GM18519 (cell line): Measurements from ENCODE around the gene NXPH2.

ENCODE experiments used
- ATAC-seq: cut with Tn5 transposase; IDR thresholded peaks from one replicate; pipeline ENCODE4 v1.9.1; 2021; ENCODE audit warnings: mild to moderate bottlenecking, moderate library complexity; ENCODE audit not compliant: unreplicated experiment, low FRiP score

The NXPH2 gene

GRCh38 chr2:138779781-138780445 lies at the start of gene NXPH2:
NXPH2 (minus strand) TSS chr2:138780390; CDS start chr2:138780241, 149 bp downstream.
- no peak for ATAC-seq

GRCh38 chr2:138829326-138829919 lies 49.2 kb upstream of the NXPH2 start:
- ATAC-seq, result peak; percentile 40

DNA sequence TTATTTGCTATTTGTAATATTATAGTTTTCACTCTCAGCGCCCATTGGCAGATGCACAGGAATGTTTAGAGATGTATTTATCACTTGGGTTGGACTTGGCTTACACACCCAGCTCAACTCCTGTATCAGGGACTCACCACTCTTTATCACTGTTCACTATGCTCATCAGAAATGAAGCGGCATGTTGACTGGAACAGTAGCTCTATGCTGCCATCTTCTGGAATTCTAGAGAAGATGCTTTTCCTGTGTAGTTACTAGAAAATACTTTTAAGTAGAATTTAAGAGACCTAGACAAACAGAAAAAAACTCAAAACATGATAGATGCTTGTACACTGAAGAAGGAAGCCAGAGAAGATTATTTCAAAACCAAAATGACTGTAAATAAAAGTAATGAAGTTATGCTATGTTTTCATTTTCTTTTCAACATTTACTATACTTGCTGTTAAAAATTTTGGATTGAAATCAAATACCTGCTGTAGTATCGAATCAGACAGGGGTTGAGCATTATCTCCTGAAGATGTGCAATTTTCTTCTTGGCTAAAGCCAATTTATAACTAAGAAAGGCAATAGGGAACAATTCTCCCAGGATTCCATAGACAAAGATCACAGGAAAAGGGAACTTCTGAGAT lies 47.4 kb upstream of the NXPH2 start:
- ATAC-seq, result peak; percentile 78

DNA sequence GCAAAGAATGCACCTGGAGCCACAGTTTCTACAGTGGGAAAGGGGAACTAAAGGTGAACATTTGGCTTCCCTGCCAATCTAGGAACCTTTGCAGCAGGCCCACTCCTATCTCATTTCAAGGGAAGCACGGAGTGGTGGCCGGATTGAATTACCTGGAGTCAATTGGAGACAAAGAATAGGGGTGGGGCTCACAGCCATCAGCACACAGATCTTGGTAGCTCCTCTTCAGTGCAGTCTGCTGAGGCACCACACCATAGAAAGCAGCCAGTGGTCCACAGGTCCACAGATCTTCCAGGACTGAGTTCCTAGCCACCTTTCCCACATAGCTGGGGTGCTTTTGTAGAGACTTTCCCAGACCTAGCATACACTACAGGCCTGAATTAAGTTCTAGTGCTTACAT lies 43.5 kb upstream of the NXPH2 start:
- no peak for ATAC-seq

GRCh38 chr2:138819964-138820363 lies 39.8 kb upstream of the NXPH2 start:
- no peak for ATAC-seq

GRCh38 chr2:138818556-138818955 lies 38.4 kb upstream of the NXPH2 start:
- ATAC-seq, result no peak

DNA sequence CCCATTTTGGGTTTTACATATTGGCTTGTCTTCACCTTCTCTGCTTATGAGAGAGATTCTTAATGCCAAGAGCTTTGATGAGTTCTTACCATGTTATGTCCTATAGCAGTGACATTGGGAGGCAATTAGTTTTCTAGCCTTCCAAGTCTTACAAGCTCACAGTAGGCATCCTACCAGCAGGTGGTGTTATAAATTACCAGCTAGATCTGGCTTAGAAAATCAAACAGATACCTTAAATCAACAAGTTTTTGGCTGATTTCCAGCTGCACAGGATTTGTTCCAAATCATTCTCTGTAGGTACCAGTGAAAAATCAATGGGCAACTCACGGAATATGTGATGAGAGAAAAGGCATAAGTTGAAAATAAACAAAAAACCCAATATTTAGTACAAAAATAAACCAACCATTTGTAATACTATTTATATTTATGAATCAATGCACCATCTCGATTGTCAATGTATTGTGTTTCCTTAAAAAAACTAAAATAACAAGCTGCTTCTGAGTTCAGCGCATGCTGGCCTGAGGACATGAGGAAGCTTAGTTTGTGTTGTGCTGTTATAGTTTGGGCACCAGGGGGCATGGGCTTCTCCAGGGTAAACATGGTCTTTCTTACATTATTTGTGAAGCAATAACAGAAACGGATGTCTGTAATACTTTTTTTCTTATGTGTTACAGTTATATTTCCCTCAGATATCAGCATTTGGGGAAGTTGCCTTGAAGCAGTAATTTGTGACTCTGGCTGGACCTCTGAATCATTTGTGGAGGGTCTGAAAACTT lies 34.1 kb upstream of the NXPH2 start:
- ATAC-seq, result peak; percentile 50

DNA sequence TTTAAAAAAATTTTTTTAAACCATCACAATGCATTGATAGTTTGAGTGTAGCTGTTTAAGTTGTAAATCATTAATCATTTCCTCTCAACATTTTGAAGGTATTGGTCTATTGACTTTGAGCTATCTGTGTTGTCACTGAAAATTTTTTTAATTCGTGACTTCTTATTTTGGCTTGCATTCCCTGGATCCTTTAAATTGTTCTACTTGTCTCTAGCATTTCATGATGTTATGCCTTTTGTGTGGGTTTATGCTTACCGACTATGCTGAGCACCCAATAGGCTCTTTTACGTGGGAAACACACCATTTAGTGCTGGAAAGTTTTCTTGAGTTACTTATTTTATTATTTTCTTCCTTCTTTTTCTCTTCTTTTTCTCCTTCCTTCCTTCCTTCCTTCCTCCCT lies 31.2 kb upstream of the NXPH2 start:
- ATAC-seq, result no peak

DNA sequence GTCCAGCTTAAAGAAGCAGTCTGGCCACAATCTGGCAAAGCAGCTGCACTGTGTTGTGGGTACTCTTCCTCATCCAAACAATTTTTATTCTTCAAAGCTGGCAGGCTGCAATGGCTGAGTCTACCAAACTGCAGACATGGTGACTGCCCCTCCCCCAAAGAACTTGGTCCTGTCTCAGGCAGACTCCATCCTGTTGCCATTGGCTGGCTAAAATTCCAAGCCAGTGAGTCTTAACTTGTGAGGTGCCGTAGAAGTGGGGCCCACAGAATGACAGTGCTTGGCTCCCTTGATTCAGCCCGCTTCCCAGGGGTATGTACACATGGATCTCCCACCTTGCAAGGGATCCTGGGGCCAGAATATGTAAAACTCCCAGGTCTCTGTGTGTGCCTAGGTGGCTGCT lies 14.5 kb upstream of the NXPH2 start:
- no peak for ATAC-seq

- ATAC-seq, result peak; percentile 51
Measured at GRCh38 chr2:138787053-138787666, 7.0 kb upstream of the NXPH2 start.

- peak; percentile 52 for ATAC-seq
Measured at GRCh38 chr2:138782383-138782782, 2.2 kb upstream of the NXPH2 start.

DNA sequence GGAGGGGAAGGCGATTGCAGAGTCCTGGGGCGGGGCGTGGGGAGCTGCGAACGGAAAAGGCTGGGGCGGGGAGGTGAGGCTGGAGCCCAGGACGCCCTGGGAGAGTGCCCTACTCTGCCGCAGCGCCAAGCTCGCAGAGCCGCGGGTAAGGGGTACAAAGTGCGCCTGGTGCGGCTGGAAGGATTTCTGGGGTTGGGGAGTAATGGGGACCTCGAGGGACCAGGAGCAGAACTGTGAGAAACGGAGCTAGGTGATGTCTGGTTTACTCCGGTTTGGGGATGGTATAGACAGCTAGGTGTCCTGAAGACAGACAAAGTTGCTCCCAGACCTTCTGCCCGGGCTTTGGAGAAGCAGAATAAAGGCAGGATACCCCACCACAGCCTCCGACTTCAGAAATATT lies 718 bp upstream of the NXPH2 start:
- ATAC-seq, result no peak

GRCh38 chr2:138780446-138780880 lies 273 bp upstream of the NXPH2 start:
- no peak for ATAC-seq

GRCh38 chr2:138779406-138779780 lies 797 bp downstream of the NXPH2 start:
- no peak for ATAC-seq

DNA sequence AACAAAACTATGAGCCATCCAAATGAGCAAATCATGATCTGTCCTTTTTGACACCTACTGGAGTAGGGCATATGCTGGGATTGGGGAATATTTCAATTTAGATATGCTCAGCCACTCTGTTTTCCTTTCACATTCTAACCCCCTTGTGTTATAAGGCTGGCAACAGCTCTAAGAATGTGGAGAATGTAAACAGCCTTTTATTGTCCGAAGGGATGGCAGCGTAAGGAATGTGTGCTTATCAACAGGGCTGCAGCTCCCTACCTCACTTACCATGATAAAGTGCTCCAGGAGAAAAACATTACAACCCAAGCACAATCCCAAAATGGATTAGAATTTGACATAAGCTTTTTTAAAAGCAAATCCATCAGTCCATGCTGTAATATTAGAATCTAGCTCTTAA lies 2.2 kb downstream of the NXPH2 start:
- no peak for ATAC-seq

DNA sequence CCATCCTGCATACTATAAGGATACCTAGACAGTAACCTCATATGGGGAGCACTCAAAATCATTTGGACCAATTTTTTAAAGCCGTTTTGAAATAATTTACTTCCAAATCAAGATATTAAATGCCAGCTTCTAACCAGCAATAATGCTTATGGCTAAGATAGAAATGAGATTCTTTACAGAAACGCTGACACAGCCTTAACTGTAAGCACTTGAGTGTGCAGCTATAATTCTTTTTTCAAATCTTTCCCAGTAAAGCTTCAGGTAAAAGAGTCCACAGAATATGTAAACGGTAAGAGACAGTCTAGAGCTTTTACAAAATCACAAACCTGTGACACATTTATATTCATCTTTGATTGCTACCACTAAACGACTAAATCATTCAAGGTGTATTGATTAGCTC lies 4.5 kb downstream of the NXPH2 start:
- ATAC-seq, result no peak

- no peak for ATAC-seq
Measured at GRCh38 chr2:138771534-138771933, 8.7 kb downstream of the NXPH2 start.

DNA sequence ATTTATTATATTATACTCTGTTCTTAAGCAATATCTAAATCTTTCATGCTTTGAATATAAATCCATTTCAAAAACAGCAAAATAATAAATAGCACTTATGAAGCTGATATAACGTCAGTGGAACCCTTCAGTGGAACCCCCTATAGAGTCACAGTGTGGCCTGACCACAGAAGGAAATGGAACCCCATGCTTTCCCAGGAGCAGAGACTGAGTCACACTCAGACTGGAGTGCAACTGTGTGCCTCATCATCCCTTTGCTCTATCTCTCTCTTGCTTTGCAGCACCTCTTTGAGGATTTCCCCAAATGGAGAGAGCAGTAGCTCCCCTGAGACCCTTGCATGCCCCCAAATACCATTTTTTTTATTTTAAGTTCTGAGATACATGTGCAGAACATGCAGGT lies 13.1 kb downstream of the NXPH2 start:
- ATAC-seq, result no peak

DNA sequence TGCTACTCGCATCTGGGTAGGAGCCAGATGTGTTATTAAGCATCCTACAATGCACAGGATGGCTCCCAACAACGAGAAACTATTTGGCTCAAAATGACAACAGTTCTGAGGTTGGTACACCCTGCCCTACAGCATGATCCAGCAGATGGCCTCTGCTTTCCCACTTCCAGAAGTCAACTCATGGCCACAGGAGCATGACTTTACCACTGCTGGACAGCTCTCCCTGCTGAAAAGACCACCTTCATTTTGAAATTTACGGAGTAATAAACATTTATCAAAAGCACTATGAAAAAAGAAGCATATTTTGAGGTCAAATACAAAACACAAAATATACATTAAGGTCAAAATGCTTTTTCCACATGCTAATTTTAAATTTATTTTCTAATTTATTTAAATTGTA lies 13.7 kb downstream of the NXPH2 start:
- ATAC-seq, result no peak

DNA sequence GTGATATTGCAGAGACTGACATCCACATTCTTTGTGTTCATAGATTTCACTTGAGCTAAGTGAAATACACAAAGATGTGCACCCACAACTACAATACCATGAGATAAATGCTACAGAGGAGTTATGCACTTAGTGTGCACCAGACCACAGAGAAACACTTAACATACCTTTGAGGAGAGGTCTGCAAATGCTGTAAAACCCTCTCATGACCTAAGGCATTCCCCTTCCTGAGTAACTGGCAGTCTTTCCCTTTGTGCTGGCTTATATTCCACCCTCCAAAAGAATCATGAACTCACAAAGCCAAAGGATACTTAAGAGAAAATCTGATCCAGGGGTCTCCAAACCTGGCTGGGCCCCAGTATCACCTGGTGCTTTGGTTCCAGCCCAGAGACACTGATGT lies 16.2 kb downstream of the NXPH2 start:
- ATAC-seq, result no peak

DNA sequence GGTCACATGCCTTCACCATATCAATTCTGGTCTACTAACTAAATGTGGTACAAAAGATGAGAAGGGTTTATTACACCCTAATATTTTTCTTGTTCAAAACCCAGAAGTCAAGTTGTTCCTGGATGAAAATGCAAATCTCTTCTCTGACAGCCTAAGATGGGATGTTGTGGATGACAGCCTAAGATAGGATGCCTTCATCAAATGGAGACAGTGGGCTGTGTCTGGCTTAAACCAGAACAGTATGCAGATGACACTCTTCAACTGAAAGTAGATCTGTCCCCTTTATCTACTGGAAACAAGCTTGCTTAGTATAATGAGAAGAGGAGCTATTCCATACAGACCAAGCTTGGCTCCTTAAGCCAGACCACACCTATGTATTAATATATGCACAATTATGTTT lies 17.7 kb downstream of the NXPH2 start:
- no peak for ATAC-seq
